ENCODE results near the gene SLC35G6. TPM values are rescaled to one million over a fixed set of nuclear protein-coding genes. Genes with fewer than 3 reads are reported as not detected.
A peak's percentile ranks its signal among the peaks of the same experiment; 100 is the strongest.
"Not testable (repeated sequence)": the region's sequence is repeated elsewhere in the genome, so short reads cannot be mapped to it uniquely, and the experiment has no call there.

SLC35G6 gene
- total RNA-seq, 1 donor from 2014 or later, result not detected

- no peak for ATAC-seq
- no peak for DNase-seq (ENCODE audit: low spot score)
- intact Hi-C loops (cut with DNase I), result no loop called here
Observed at GRCh38 chr17:7476951-7477350, 4.3 kb upstream of the SLC35G6 start.

- intact Hi-C loops (cut with DNase I), result no loop called here
Observed at GRCh38 chr17:7477392-7478275, 3.6 kb upstream of the SLC35G6 start.

GRCh38 chr17:7478276-7479212, 2.7 kb upstream of the SLC35G6 start:
- DNase-seq (ENCODE audit: low spot score), result peak; percentile 77
- intact Hi-C loops (cut with DNase I), result no loop called here

More at GRCh38 chr17:7477392-7478275, 3.6 kb upstream of the SLC35G6 start:
- ATAC-seq (peak; percentile 67), DNase-seq (ENCODE audit: low spot score) (peak; percentile 72)

GRCh38 chr17:7479213-7480088, 1.8 kb upstream of the SLC35G6 start, which contains the start of gene ZBTB4:
TSS of gene ZBTB4 (minus strand) at chr17:7479631. CDS start at chr17:7466801, 12,830 bp downstream.
- DNase-seq (ENCODE audit: low spot score), result peak; percentile 82
- no peak for ATAC-seq
- intact Hi-C loops (cut with DNase I), result no loop called here

More at GRCh38 chr17:7478276-7479212, 2.7 kb upstream of the SLC35G6 start:
- peak; percentile 8 for ATAC-seq

- intact Hi-C loops (cut with DNase I), result no loop called here
- no peak for ATAC-seq
- DNase-seq (ENCODE audit: low spot score), result no peak
Observed at GRCh38 chr17:7480089-7480384, 1.2 kb upstream of the SLC35G6 start.

DNA sequence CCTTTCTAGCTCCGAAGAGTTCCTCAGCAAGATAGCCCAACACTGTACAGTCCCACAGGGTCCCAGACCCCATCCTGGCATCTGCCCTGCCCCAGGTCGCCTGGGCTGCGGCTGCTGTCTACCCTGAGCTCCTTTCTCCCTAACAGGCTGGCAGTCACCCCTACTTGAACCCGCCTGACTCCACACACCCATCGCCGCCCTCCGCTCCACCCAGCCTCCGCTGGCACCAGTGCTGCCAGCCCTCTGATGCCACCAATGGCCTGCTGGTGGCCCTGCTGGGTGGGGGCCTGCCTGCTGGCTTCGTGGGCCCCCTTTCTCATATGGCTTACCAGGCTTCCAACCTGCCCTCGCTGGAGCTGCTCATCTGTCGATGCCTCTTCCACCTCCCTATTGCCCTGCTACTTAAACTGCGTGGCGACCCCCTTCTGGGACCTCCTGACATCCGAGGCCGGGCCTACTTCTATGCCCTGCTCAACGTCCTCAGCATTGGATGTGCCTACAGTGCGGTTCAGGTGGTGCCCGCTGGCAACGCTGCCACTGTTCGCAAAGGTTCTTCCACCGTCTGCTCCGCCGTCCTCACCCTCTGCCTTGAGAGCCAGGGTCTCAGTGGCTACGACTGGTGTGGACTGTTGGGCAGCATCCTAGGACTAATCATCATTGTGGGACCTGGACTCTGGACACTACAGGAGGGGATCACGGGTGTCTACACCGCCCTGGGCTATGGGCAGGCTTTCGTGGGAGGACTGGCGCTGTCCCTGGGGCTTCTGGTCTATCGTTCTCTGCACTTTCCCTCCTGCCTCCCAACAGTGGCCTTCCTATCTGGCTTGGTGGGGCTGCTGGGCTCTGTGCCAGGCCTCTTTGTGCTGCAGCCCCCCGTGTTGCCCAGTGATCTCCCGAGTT, 846 bp downstream of the SLC35G6 start:
- intact Hi-C loops (cut with DNase I); DNase-seq (ENCODE audit: low spot score); ATAC-seq: not testable (repeated sequence)

GRCh38 chr17:7482742-7483088, 1.5 kb downstream of the SLC35G6 start:
- ATAC-seq; DNase-seq (ENCODE audit: low spot score); intact Hi-C loops (cut with DNase I): not testable (repeated sequence)

DNA sequence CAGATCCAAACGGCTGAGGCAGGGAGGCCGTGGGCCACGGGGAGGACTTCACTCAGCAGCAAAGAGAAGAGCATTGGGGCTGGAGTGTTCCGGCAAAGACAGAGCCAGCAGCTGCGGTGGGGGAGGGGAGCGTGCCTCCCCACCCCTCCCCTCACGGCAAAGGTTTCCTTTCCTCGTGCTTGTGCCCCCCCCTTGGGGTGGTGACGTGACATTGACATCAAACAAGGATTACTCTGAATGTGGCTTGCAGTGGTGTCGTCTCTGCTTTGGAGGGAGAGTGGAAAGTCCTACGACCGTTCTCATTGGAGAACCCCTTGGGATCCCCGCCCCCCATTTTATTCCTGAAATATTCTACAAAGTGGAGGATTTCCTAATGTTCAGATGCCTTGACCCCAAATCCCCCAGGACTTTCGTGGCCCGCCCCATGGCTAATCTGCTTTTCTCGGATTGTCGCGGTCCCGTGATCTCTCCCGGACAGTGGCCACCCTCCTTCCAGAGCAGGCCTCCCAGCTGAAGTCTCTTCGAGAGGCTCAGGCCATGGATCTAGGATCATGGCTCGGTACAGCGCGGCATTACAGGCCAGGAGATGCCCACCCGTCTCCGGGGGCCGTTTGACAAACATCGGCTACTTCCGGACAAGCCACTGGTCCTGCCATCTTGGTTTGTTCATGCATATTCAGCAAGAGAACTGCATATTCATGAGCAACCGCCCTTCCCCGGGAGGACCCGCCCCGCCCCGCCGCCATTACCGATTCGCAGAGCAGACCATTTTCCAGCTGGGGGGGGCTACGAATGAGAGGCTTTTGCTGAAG, 2.2 kb downstream of the SLC35G6 start:
- peak; percentile 82 for ATAC-seq
- peak; percentile 97 for DNase-seq (ENCODE audit: low spot score)
- intact Hi-C loops (cut with DNase I), result no loop called here

- ATAC-seq (peak; percentile 89), DNase-seq (ENCODE audit: low spot score) (peak; percentile 99)
- intact Hi-C loops (cut with DNase I), result no loop called here
Observed at GRCh38 chr17:7484067-7484918, 3.0 kb downstream of the SLC35G6 start, which contains the start of gene POLR2A. TSS of gene POLR2A (plus strand) at chr17:7484366.

DNA sequence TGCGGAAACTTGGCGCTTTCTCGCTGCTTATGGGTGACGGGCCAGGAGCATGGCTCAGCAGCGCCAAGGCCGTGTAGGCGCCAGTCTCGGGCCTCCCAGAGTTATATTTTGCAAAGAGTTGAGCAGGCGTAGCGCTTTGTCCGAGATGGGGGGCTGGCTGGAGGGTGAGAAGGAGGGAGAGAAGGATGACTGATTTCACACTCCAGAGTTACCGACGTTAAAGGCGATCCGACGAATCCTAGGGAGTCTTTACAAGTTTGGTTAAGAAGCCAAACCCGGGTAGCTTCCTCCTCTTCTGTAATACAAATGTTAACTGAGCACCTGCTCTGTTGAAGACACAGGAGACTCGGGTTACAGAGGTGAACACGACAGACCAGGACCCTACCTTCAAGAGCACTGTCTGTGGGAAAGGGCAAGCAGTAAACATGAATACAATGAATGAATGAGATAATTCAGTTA, 3.7 kb downstream of the SLC35G6 start:
- ATAC-seq, result no peak
- intact Hi-C loops (cut with DNase I), result no loop called here
- no peak for DNase-seq (ENCODE audit: low spot score)

DNA sequence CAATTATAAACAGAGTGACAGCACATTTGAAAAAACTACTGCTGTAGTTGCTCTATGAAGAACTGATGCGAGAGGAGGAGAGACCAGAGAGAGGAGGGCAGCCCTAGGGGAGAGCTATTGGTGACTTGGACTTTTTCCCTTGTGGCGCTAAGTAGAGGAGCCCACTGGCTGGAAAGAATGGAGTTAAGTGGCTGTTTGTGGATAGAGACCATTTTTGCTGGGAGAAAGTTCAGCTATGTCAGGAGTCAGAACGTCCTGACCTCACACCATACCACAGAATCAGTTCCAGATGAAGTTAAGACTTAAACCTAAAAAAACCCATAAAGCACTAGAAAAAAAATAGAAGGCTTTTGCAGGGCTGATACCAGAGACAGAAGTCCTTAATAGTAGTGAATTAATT, 4.9 kb downstream of the SLC35G6 start:
- intact Hi-C loops (cut with DNase I), result no loop called here
- ATAC-seq (no peak), DNase-seq (ENCODE audit: low spot score) (no peak)

DNA sequence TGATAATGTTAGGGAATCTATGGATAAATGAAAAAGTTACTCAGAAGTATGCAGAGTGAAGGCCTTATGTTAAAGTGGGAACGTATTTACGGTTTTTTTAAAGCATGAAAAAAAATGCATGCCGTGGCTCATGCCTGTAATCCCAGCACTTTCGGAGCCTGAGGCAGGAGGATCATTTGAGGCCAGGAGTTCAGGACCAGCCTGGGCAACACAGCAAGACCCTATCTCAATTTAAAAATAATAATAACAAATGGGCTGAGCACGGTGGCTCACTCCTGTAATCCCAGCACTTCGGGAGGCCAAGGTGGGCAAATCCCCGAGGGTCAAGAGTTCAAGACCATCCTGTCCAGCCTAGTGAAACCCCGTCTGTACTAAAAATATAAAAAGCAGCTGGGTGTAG, 8.9 kb downstream of the SLC35G6 start:
- intact Hi-C loops (cut with DNase I), result no loop called here

DNA sequence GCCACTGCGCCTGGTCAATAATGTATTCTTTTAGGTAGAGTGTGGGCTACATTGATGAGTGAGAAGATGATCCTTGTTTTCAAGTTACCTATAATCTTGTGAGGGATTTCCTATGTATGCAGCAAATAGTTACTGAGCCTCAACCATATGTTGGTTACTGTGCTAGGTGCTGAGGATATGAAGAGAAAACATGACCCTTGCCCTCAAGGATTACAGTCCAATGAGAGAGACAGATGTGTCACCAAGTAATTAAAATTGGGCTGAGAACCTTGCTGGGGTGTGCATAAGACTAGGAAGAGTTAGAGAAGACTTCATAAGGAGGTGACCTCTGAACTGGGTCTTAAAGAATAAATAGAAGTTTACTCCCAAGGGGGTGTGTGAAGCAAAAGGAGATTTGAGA, 10.3 kb downstream of the SLC35G6 start:
- no peak for ATAC-seq
- DNase-seq (ENCODE audit: low spot score), result no peak
- intact Hi-C loops (cut with DNase I), result no loop called here

More for the DNA sequence above, 8.9 kb downstream of the SLC35G6 start:
- DNase-seq (ENCODE audit: low spot score), result no peak
- ATAC-seq, result no peak

GRCh38 chr17:7493941-7494340, 12.7 kb downstream of the SLC35G6 start:
- intact Hi-C loops (cut with DNase I), result no loop called here
- ATAC-seq, result no peak

DNA sequence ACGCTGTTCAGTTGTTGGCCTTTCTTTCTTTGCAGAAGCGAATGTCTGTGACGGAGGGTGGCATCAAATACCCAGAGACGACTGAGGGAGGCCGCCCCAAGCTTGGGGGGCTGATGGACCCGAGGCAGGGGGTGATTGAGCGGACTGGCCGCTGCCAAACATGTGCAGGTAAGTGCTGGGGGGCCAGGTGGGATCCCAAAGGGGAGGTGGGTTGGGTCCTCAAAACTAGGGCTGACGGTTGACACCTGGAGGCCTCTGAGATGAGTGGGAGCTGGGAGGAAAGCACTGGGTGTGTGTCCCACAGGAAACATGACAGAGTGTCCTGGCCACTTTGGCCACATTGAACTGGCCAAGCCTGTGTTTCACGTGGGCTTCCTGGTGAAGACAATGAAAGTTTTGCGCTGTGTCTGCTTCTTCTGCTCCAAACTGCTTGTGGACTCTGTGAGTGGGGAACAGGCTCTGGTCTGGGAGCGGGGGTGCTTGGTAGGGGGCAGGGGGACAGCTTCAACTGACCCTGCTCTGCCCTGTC, 14.7 kb downstream of the SLC35G6 start:
- DNase-seq (ENCODE audit: low spot score), result no peak
- ATAC-seq, result no peak
- intact Hi-C loops (cut with DNase I), result no loop called here

More at GRCh38 chr17:7493941-7494340, 12.7 kb downstream of the SLC35G6 start:
- no peak for DNase-seq (ENCODE audit: low spot score)
